Epithelial cell of alveolus of lung (primary cell): ENCODE results near the gene SLC43A3. TPM values are rescaled to one million over a fixed set of nuclear protein-coding genes. Genes with fewer than 3 reads are reported as not detected.

Experiments used
- total RNA-seq: library from RNA; depleted of rRNA; stranded (reverse); fragments of >200 nt; gene quantifications from 2 replicates; pipeline ENCODE4 v1.2.1, GENCODE V29; 2015

The SLC43A3 gene
- total RNA-seq, result 54.6 and 115 TPM in 2 replicates

GRCh38 chr11:57426929-57427726 lies at the start of gene SLC43A3:
Gene SLC43A3 (minus strand): TSS chr11:57427121. CDS start chr11:57426172, 949 bp downstream.

DNA sequence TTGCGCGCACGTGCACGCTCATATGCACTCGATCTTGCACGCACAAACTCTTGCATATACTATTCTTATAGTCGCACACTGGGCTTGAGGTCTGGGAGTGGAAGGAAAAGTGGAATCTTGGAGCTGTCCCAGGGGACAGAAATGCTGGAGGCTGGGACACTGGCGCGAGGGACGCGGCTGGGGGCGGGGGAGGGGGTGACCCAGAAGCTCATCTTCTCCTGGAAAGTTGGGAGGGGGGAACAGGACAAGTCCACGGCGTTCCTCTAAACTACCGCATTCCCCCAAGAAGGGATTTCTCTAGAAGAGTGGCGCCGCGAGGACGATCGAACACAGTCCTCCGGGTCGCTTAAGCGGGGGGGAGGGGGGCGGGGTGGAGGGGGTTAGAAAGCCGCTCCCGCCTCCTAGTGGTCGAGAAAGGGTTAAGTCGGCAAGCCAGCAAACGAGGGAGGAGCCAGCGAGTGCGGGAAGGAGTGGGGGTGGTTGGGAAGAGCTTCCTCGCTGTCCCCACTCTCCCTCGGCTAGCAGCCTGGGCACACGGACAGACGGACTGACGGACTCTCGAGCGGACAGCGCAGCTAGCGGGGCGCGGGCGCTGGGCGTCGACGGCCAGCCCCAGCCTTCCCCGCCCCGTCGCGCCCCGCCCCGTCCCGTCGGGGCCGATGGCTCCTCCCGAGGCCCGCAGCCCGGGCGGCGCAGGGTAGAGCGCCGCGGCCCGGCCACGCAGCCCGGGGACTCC lies 33.3 kb upstream of the SLC43A3 start, which contains the start of gene RTN4RL2:
TSS of gene RTN4RL2 (plus strand) at position 507 of the 736 bp plus-strand sequence. CDS start 338 bp downstream, outside the sequence.

GRCh38 chr11:57390535-57390934 lies 36.4 kb downstream of the SLC43A3 start, which contains the start of gene PRG2:
Gene PRG2 (minus strand): TSS chr11:57390650. CDS start chr11:57389944, 706 bp downstream.

GRCh38 chr11:57380975-57381374 lies 45.9 kb downstream of the SLC43A3 start, which contains the start of gene PRG3:
Gene PRG3 (minus strand): TSS chr11:57381150. CDS start chr11:57380708, 442 bp downstream.

Other genes with a start within 250 kb of the SLC43A3 start
- not detected in 2 replicates for gene LRRC55, start 245.2 kb downstream of the SLC43A3 start, total RNA-seq
- gene APLNR, start 189.9 kb downstream of the SLC43A3 start, total RNA-seq, result 0.24 and 0.65 TPM in 2 replicates
- 89.3 and 101 TPM in 2 replicates for gene TNKS1BP1, start 102.2 kb downstream of the SLC43A3 start, total RNA-seq
- 91.8 and 119 TPM in 2 replicates for gene SSRP1, start 91.2 kb downstream of the SLC43A3 start, total RNA-seq
- not detected in 2 replicates for gene P2RX3, start 88.8 kb downstream of the SLC43A3 start, total RNA-seq
- not detected in 2 replicates for gene PRG3, start 46.0 kb downstream of the SLC43A3 start, total RNA-seq
- not detected in 2 replicates for gene PRG2, start 36.5 kb downstream of the SLC43A3 start, total RNA-seq
- 0.91 and 4.5 TPM in 2 replicates for gene RTN4RL2, start 33.4 kb upstream of the SLC43A3 start, total RNA-seq
- 17.3 and 21.9 TPM in 2 replicates for gene SLC43A1, start 88.6 kb upstream of the SLC43A3 start, total RNA-seq
- gene TIMM10, start 103.6 kb upstream of the SLC43A3 start, total RNA-seq, result 14.7 and 44.3 TPM in 2 replicates
- not detected in 2 replicates for gene SMTNL1, start 110.5 kb upstream of the SLC43A3 start, total RNA-seq
- 41.2 and 79.9 TPM in 2 replicates for gene UBE2L6, start 140.6 kb upstream of the SLC43A3 start, total RNA-seq
- 106 and 234 TPM in 2 replicates for gene SERPING1, start 170.6 kb upstream of the SLC43A3 start, total RNA-seq
- gene YPEL4, start 222.8 kb upstream of the SLC43A3 start, total RNA-seq, result 0.13 and 9.7 TPM in 2 replicates
- gene CLP1, start 230.6 kb upstream of the SLC43A3 start, total RNA-seq, result 15.3 and 20.4 TPM in 2 replicates
- 37.4 and 41.5 TPM in 2 replicates for gene ZDHHC5, start 241.0 kb upstream of the SLC43A3 start, total RNA-seq